Stimulated activated CD8-positive, alpha-beta memory T cell treated with anti-CD3 and anti-CD28 coated beads, Interleukin-15, amount 100 ng/mL, for 48 hours (primary cell): ENCODE results near the gene FOXN1.

Source experiments
- DNase-seq, 2 donors: peaks; one replicate each; pipeline ENCODE4 v3.0.0-alpha.2; 2020; ENCODE audit warnings: low read depth in 2 of 2

The FOXN1 gene

DNA sequence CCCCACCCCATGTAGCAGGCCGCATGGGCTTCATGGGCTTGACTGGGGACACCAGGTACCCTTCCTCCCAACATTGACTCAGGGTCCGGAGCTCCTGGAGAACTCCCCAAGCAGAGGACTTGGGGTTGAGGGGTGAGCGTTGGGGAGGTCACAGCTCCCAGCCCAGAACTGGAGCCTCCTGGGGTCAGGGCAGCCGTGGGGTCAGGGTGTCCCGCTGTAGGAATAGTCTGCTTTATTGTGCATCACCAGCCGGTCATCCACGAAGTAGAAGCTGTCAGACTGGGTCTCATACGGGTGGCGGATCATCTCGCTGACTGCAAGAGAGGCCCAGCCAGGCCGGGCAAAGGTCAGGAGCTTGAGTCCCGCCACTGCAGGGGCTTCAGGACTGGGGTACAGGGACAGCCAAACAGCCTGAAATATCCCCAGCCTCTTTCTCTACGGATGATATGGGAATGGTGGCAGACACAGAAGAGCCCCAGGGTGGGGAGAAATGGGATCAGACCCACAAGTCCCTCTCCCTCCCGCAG lies 41.0 kb downstream of the FOXN1 start:
- no peak for DNase-seq

DNA sequence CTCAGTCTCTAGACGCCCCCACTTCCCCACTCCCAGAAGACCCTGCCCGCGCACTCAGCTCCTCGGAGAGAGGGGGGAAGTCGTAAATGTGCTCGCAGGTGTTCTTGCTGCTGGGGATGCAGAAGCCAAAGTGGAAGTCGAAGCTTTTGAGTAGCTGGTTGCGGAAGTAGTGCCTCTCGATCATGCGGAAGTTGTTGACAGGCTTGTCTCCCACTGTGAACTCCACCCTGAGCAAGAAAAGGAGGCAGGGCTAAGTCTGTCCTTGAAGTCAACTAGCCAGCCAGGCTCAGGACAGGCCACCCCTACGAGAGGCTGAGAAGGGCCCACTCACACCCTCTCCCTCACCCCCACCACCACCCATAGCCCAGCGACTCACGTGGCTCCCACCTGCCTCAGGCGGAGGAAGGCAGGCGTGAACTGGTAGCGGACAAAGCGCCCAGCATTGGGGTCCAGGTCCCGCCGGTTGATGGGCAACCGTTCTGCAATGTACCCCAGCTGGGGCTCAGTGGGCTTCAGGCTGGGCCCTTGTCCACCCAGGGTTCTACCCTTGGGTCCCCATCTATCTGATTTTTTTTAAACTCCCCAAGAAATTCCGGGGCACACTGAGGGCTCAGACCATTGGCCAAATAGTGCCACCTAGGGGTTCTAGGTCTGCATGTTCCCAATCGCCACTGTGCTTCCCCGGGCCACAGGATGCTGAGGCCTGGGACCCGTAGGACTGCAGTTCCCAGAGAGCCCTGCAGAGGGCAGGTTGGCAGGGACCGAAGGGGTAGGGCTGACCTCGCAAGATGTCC lies 41.7 kb downstream of the FOXN1 start:
- peak; percentile 52 to 61 for DNase-seq

- no peak for DNase-seq
Observed at GRCh38 chr17:28548417-28549130, 42.4 kb downstream of the FOXN1 start.

GRCh38 chr17:28549236-28550132 lies 43.3 kb downstream of the FOXN1 start:
- DNase-seq, result peak; percentile 31 to 49

- DNase-seq, result no peak
Observed at GRCh38 chr17:28550858-28551257, 44.7 kb downstream of the FOXN1 start.

GRCh38 chr17:28551421-28552175 lies 45.5 kb downstream of the FOXN1 start:
- DNase-seq, result no peak

DNA sequence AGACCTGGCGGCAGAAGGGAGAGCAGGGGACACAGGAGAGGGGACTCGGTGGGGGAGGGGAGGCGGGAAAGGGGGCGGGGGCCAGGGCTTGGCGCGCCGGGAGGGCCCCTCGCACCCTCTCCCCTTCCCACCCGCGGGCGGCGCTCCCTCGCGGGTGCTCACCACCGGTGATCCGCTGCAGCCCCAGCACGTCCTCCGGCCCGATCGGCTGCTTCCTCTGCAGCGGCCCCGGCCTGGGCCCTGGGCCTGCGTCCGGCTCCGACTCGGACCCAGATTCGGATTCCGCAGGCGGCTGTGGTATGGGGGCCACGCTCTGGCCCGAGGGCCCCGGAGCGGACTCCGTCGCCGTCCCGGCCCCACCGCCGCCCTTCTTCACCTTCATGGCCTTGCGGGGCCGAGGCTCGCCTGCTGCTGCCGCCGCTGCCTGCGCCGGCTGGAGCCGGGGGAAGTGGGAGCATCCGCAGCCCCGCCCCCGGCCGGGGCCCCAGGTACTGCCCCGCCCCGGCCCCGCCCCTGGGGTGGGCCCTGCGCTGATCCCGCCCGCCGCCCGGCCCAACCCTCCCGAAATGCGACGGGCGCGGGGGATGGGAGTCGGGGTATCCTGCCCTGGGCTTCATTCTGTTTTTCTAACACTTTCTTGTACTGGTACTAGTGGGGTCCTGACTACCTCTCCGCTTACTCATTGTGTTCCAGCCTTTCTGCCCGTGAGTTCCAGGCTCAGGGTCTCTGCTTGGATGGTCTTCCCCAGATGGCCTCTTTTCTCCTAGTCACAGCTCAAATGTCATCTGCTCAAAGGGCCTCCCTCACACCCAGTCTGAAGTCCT lies 46.2 kb downstream of the FOXN1 start, which contains the start of gene UNC119:
Gene UNC119 (minus strand): TSS at position 449 of the 824 bp plus-strand sequence. CDS start 67 bp downstream, at position 382.
- DNase-seq, result peak; percentile 70 to 72

- DNase-seq, result no peak
Observed at GRCh38 chr17:28553000-28553505, 46.9 kb downstream of the FOXN1 start.

GRCh38 chr17:28554565-28554964 lies 48.4 kb downstream of the FOXN1 start:
- DNase-seq, result no peak

DNA sequence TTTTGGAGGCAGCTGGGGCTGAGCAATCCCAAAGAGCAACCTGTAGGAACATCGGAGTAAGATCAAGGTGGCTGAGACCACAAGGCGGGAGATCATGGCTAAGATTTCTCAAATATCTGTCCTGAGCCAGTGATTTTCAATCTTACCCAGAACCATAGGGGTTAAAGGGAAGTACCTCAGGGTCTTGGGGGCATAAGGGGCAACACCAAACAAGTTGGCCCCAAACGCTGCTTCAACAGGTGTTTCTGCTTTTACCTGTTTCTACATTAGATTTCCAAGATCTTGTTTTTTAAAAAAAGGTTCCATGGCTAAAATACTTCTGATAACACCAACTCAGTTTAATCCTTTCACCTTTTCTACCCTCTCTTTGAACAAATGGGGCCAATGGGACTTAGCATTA lies 48.9 kb downstream of the FOXN1 start:
- DNase-seq, result no peak

- DNase-seq, result no peak
Observed at GRCh38 chr17:28563475-28563874, 57.3 kb downstream of the FOXN1 start.

GRCh38 chr17:28567604-28568003 lies 61.5 kb downstream of the FOXN1 start:
- DNase-seq, result no peak

- no peak for DNase-seq
Observed at GRCh38 chr17:28569446-28569845, 63.3 kb downstream of the FOXN1 start.

GRCh38 chr17:28570716-28571360 lies 64.7 kb downstream of the FOXN1 start:
- peak in 1 of 2 donors; percentile 36 for DNase-seq

DNA sequence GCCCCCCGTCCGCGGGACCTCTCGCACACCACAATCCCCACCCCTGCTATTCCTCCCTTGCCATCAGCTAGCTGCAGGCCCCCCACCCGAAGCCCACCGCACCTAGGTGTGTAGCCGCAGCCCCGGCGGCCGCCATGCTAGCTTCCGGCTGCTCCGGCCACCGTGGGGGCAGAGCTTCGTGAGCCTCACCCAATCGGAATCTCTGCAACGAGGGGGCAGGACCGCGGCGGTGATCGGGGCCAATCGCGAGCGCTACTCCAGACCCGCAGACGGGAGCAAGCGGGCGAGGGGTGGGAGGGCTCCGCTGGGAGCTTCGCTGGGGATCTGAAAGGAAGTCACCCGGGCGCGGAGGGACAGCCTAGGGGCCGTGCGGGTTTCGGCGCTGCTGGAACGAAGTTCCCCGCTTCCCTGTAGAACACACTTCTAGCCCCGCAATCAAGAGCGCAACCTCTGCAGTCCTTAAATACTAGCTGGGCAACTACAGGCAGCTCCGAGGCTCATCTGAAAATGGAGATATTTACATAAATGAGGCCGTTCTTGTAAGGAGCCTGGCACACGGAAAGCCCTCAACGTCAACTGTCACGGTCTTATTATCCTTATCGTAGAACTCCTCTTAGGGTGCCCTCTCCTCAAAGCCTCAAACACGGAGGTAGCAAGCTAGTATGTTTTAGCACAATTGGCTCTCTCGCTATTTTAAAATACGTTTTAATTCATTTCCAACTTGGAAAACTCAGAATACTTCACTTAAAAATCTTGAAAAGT lies 65.4 kb downstream of the FOXN1 start, which contains the start of gene PIGS:
Gene PIGS (minus strand): TSS at position 164 of the 762 bp plus-strand sequence. CDS start 28 bp downstream, at position 136.
- peak; percentile 91 to 94 for DNase-seq

GRCh38 chr17:28572259-28573039 lies 66.3 kb downstream of the FOXN1 start:
- DNase-seq, result no peak

DNA sequence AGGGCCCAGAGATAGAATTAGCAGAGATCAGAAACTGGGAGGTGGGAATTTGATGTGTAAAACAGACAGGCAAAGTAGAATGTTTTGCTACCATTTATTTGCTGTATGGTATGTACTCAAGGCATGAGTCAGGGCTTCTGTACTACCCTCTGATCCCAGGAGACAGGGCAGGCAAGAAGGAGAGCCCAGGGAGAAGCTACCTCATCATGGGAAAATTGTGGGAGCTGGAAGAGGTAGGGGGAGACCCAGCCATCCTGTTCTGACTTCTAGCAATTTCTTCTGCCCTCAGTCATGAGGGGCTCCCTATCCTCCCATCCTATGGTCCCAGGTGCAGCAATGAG lies 66.9 kb downstream of the FOXN1 start:
- DNase-seq, result no peak

- DNase-seq, result no peak
Observed at GRCh38 chr17:28573521-28573920, 67.4 kb downstream of the FOXN1 start.
